HepG2 (cell line): ENCODE data around the gene SOAT2. TPM values are rescaled to one million over a fixed set of nuclear protein-coding genes. Genes with fewer than 3 reads are reported as not detected.

Experiments
- ATAC-seq: fragments of 200-7000 bp; cut with Tn5 transposase; 3 replicates; pipeline ENCODE4 v1.9.1; 2020; ENCODE audit warnings: mild to moderate bottlenecking, moderate library complexity
- BruUV-seq: library from RNA; stranded (reverse); fragments of 400-500 nt; replicated peaks from 2 replicates; lab custom pipeline; 2021; lab: Mats Ljungman, UMichigan
- CTCF ChIA-PET: fragments of 300-600 bp; formaldehyde crosslinking; extraction: SDS; loops from one replicate; lab custom pipeline; 2021; ENCODE audit warnings: low total read pairs, inconsistent platforms, low intra/inter-chr PET ratio; lab: Yijun Ruan, JAX
- POLR2A ChIA-PET: fragments of 350-600 bp; sonication (Branson Sonifier 250); formaldehyde crosslinking; loops from one replicate; lab custom pipeline; 2020; ENCODE audit warnings: antibody characterized with exemption, inconsistent platforms; lab: Yijun Ruan, JAX
- DNase-seq: peaks from one replicate; pipeline ENCODE4 v3.0.0-alpha.2; 2015; ENCODE audit warnings: low spot score
- FAIRE-seq: peaks from 3 replicates; lab custom pipeline; 2011; peaks lifted over from hg19 to GRCh38; lab: Jason Lieb, UNC
- H2AFZ ChIP-seq: one replicate; pipeline ENCODE4 v1.6.1; 2011; ENCODE audit warnings: low read length, inconsistent platforms
- H3K27ac ChIP-seq: fragments of 300-600 bp; 3 replicates; pipeline ENCODE4 v1.8.0; 2011; ENCODE audit warnings: mixed run types, mild to moderate bottlenecking, mixed read lengths, low read length, inconsistent platforms; ENCODE audit not compliant: insufficient read depth; ENCODE audit errors: extremely low read length
- H3K27me3 ChIP-seq, 2 experiments: fragments of 200-600 bp in 1 of 2; 2 replicates in 1 of 2; 3 replicates in 1 of 2; pipeline versions ENCODE4 v1.6.0 to v1.8.0; 2011; ENCODE audit warnings: low read length in 2 of 2, mild to moderate bottlenecking in 2 of 2, moderate library complexity in 2 of 2, inconsistent platforms in 1 of 2; ENCODE audit not compliant: insufficient read depth in 2 of 2, control insufficient read depth in 1 of 2
- H3K36me3 ChIP-seq, 2 experiments: fragments of 200-600 bp in 1 of 2; replicated peaks in 1 of 2; 2 replicates in 1 of 2; 3 replicates in 1 of 2; pipeline versions ENCODE4 v1.5.1 to v1.8.0; 2011; ENCODE audit warnings: low read length in 2 of 2, inconsistent platforms in 1 of 2; ENCODE audit not compliant: insufficient read depth in 2 of 2, control insufficient read depth in 1 of 2
- H3K4me1 ChIP-seq: 2 replicates; pipeline ENCODE4 v1.5.1; 2012; ENCODE audit warnings: low read length, inconsistent platforms; ENCODE audit not compliant: insufficient read depth
- H3K4me2 ChIP-seq: 2 replicates; pipeline ENCODE4 v1.6.0; 2011; ENCODE audit warnings: low read depth, low read length, inconsistent platforms
- H3K4me3 ChIP-seq, 3 experiments: fragments of 200-600 bp in 1 of 3; sonication (generic), shearing (Covaris generic) in 1 of 3; replicated peaks in 1 of 3; 2 replicates each; pipeline ENCODE4 v1.5.1; 2011 to 2016; ENCODE audit warnings: low read length in 3 of 3, inconsistent platforms in 2 of 3, low read depth in 2 of 3, mild to moderate bottlenecking in 2 of 3, control low read depth in 1 of 3, mixed read lengths in 1 of 3; ENCODE audit not compliant: insufficient read depth in 1 of 3
- H3K79me2 ChIP-seq: one replicate; pipeline ENCODE4 v1.6.1; 2011; ENCODE audit warnings: low read length, inconsistent platforms; ENCODE audit not compliant: insufficient read depth
- H3K9ac ChIP-seq: 2 replicates; pipeline ENCODE4 v1.6.0; 2011; ENCODE audit warnings: mild to moderate bottlenecking, low read depth, low read length, inconsistent platforms; ENCODE audit not compliant: insufficient read depth
- H3K9me3 ChIP-seq: 2 replicates; pipeline ENCODE4 v1.5.1; 2012; ENCODE audit warnings: mild to moderate bottlenecking, low read length
- H4K20me1 ChIP-seq: 2 replicates; pipeline ENCODE4 v1.6.0; 2011; ENCODE audit warnings: inconsistent platforms, mild to moderate bottlenecking, low read length, moderate library complexity; ENCODE audit not compliant: insufficient read depth
- ATF4 ChIP-seq, 2 experiments: fragments of 450-650 bp in 1 of 2; sonication (generic) in 1 of 2; formaldehyde crosslinking; IDR thresholded peaks; 2 replicates each; pipeline versions ENCODE4 v1.5.0 to v1.8.0; 2020 to 2022; ENCODE audit warnings: mild to moderate bottlenecking in 1 of 2, missing genetic modification reagents in 1 of 2
- NFRKB ChIP-seq: fragments of 450-650 bp; IDR thresholded peaks from 2 replicates; pipeline ENCODE4 v1.6.1; 2017
- THRA ChIP-seq: sonication (generic); formaldehyde crosslinking; IDR thresholded peaks from 2 replicates; pipeline ENCODE4 v1.4.0; 2020; ENCODE audit warnings: missing genetic modification reagents, borderline replicate concordance
- ZBTB25 ChIP-seq: IDR thresholded peaks from 2 replicates; pipeline ENCODE4 v1.6.1; 2018; ENCODE audit warnings: missing genetic modification reagents
- ZFYVE20 ChIP-seq: sonication (generic); formaldehyde crosslinking; IDR thresholded peaks from 2 replicates; pipeline ENCODE4 v1.8.0; 2023; ENCODE audit warnings: low read depth, mild to moderate bottlenecking, moderate library complexity, missing genetic modification reagents, borderline replicate concordance
- WGBS: methylation state at CpG from one replicate; pipeline ENCODE4 v1.1.6; 2017; ENCODE audit warnings: low lambda C conversion rate; 5-methylcytosine and 5-hydroxymethylcytosine counted together
- in situ Hi-C: cut with HindIII; loops from 2 replicates; pipeline ENCODE4 v1.10.0; 2017; ENCODE audit warnings: low pct_unique_long_range_greater_than_20kb; ENCODE audit not compliant: extremely low pct_ligation_motif_present
- intact Hi-C: fragments of 100-400 bp; cut with micrococcal nuclease; formaldehyde crosslinking; loops from one replicate; pipeline ENCODE4 v1.10.0; 2022; ENCODE audit not compliant: unreplicated experiment
- polyA plus RNA-seq, 8 experiments: library from polyadenylated mRNA; depleted of rRNA in 3 of 8; stranded (reverse) in 7 of 8; unstranded in 1 of 8; fragments of >200 nt; fragmentation: Illumina TruSeq in 4 of 8; extraction: Trizol in 4 of 8; gene quantifications; 2 replicates each; pipeline versions ENCODE4 v1.2.1 to v1.2.3, GENCODE V29; 2011 to 2016; ENCODE audit warnings: low read depth in 4 of 8, missing spikeins in 1 of 8, mixed read lengths in 1 of 8; ENCODE audit not compliant: insufficient read depth in 1 of 8
- total RNA-seq, 5 experiments: library from RNA; depleted of rRNA; stranded (reverse); fragments of >200 nt; fragmentation: Illumina TruSeq; extraction: Trizol; gene quantifications; 2 replicates each; pipeline ENCODE4 v1.2.3, GENCODE V29; 2016; ENCODE audit warnings: low read depth in 1 of 5
- TF ChIP-seq, protein P1 (sequence below): sonication (generic); formaldehyde crosslinking; conservative IDR thresholded peaks from 2 replicates; pipeline ENCODE4 v1.4.0; 2020; ENCODE audit warnings: missing genetic modification reagents

The SOAT2 gene
- total and polyA plus RNA-seq, 2 of the 13 experiments (the other 11 are each of a cell fraction or from before 2014, with no cell fraction given): 14.9 to 108 TPM

DNA sequence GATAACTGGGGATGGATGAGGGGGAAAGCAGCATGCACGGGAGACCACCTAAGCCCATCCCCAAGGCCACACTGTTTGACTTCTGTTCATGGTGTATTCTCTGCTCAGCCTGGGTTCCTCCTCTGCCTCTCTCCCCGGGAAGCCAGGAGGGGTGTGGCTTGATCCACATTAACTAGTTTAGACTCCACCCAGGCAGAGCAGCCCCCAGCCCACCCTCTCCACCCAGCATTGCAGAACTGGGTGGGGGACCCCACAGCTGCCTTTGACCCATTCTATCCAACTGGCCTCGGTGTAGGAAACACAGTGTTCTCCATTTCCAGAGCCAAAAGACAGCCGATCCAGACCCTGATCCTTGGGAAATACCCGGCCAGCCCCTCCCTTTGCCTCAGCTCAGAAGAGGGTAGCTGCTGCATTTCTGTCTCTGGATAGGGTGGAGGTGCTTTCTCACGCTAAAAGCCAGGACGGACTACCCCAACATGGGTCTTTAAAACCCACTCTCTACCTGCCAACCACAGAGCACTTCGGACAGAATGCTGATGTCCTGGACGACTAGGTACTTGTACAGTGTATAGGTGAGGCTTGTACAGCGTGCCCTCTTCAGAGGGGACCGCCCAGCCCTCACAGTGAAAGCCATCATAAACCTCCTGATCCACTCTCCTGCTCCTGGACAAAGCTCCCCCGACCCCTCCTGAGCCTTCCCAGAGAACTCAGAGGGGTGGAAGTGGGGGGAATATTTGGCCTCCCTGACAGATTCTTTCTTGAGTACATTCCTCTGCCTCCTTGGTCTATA lies 33.5 kb upstream of the SOAT2 start (continued):
- TF ChIP-seq, protein P1, sequence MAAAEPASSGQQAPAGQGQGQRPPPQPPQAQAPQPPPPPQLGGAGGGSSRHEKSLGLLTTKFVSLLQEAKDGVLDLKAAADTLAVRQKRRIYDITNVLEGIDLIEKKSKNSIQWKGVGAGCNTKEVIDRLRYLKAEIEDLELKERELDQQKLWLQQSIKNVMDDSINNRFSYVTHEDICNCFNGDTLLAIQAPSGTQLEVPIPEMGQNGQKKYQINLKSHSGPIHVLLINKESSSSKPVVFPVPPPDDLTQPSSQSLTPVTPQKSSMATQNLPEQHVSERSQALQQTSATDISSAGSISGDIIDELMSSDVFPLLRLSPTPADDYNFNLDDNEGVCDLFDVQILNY (CRISPR knock-in tag): no peak

GRCh38 chr12:53070877-53071492 lies 32.3 kb upstream of the SOAT2 start:
- no peaks in the 10 kb centered on the region for H3K9me3 ChIP-seq
- H2AFZ ChIP-seq: no peak overlapping the region
- FAIRE-seq: no peak
- in situ Hi-C loops: no loop called here
- no peak overlapping the region for H3K4me3 ChIP-seq
- no peak overlapping the region for H3K4me2 ChIP-seq
- H4K20me1 ChIP-seq: no peaks in the 10 kb centered on the region
- POLR2A ChIA-PET: no interaction called here
- no peaks in the 10 kb centered on the region for H3K27me3 ChIP-seq
- no peak overlapping the region for H3K9ac ChIP-seq
- TF ChIP-seq NFRKB (no peak), ZFYVE20 (no peak), THRA (CRISPR knock-in tag) (no peak), ATF4 (CRISPR knock-in tag; IDR thresholded peaks at IDR 0.05) (no peak), ZBTB25 (CRISPR knock-in tag) (no peak)
- TF ChIP-seq, all 625 proteins: peak for 0
- Histone ChIP-seq H3K4me1 (peaks cover 38% of the 10 kb centered on the region), H3K36me3 (peaks cover 0 to 11% of the 10 kb centered on the region in 2 experiments; a peak in 2 of 5 replicates), H3K79me2 (no peaks in the 10 kb centered on the region), H3K27ac (no peak overlapping the region)
- intact Hi-C loops: no loop called here
- no TSS peak for BruUV-seq
- WGBS: 89% methylated on average over 6 of the region's 7 CpGs
- CTCF ChIA-PET: no interaction called here
- ATAC-seq: no peak
- no peak for DNase-seq
